HCT116 (cell line): Measurements from ENCODE around the gene TMEM203. TPM values are rescaled to one million over a fixed set of nuclear protein-coding genes. Genes with fewer than 3 reads are reported as not detected.

Experiments
- ATAC-seq: fragments of 200-7000 bp; cut with Tn5 transposase; 2 replicates; pipeline ENCODE4 v1.9.1; 2020; ENCODE audit warnings: mild to moderate bottlenecking, moderate library complexity
- BruUV-seq: library from RNA; stranded (reverse); fragments of 400-500 nt; replicated peaks from 2 replicates; lab custom pipeline; 2021; lab: Mats Ljungman, UMichigan
- CTCF ChIA-PET: fragments of 300-600 bp; sonication (Branson Sonifier 250); formaldehyde crosslinking; loops from one replicate; lab custom pipeline; 2021; ENCODE audit warnings: antibody characterized with exemption; lab: Charles Lee
- POLR2A ChIA-PET: fragments of 300-600, 350-600 bp; sonication (Branson Sonifier 250); formaldehyde crosslinking; loops from one replicate; lab custom pipeline; 2021; ENCODE audit warnings: antibody characterized with exemption; lab: Charles Lee
- RAD21 ChIA-PET, 2 experiments: fragments of 300-600 bp; sonication (Branson Sonifier 250); formaldehyde crosslinking; loops; one replicate each; lab custom pipeline; 2023; ENCODE audit warnings: low total read pairs in 2 of 2; ENCODE audit not compliant: uncharacterized antibody in 2 of 2, unreplicated experiment in 2 of 2, low non-redundant PET in 1 of 2; lab: Charles Lee
- DNase-seq: peaks from one replicate; pipeline ENCODE4 v3.0.0-alpha.2; 2010; ENCODE audit warnings: low read depth, low spot score
- H2AFZ ChIP-seq: fragments of 200-600 bp; shearing (Covaris generic), sonication (generic); 2 replicates; pipeline ENCODE4 v1.6.1; 2017; ENCODE audit warnings: low read depth, mixed run types, mixed read lengths, antibody characterized with exemption, low read length; ENCODE audit not compliant: poor library complexity, severe bottlenecking
- H3K27ac ChIP-seq: 2 replicates; pipeline ENCODE4 v1.5.1; 2012; ENCODE audit warnings: low read depth, low read length
- H3K27me3 ChIP-seq: fragments of 200-600 bp; sonication (generic); 2 replicates; pipeline ENCODE4 v1.6.1; 2016; ENCODE audit warnings: mixed run types, low read length, mixed read lengths; ENCODE audit not compliant: insufficient read depth
- H3K36me3 ChIP-seq, 2 experiments: fragments of 200-500 bp in 1 of 2; fragments of 200-600 bp in 1 of 2; sonication (Bioruptor generic) in 1 of 2; sonication (generic) in 1 of 2; 2 replicates each; pipeline versions ENCODE4 v1.5.1 to v1.6.1; 2014 to 2016; ENCODE audit warnings: low read length in 2 of 2, inconsistent platforms in 1 of 2, mixed read lengths in 1 of 2, mixed run types in 1 of 2; ENCODE audit not compliant: insufficient read depth in 2 of 2, control insufficient read depth in 1 of 2
- H3K4me1 ChIP-seq, 2 experiments: fragments of 200-600 bp in 1 of 2; sonication (generic) in 1 of 2; 2 replicates each; pipeline versions ENCODE4 v1.5.1 to v1.6.1; 2012 to 2017; ENCODE audit warnings: low read length in 2 of 2, inconsistent platforms in 1 of 2, mild to moderate bottlenecking in 1 of 2, mixed read lengths in 1 of 2, mixed run types in 1 of 2, moderate library complexity in 1 of 2; ENCODE audit not compliant: insufficient read depth in 2 of 2, control insufficient read depth in 1 of 2
- H3K4me2 ChIP-seq: fragments of 200-600 bp; sonication (generic); 2 replicates; pipeline ENCODE4 v1.6.1; 2017; ENCODE audit warnings: mixed run types, low read length, mixed read lengths
- H3K4me3 ChIP-seq, 2 experiments: fragments of 200-600 bp in 1 of 2; sonication (generic) in 1 of 2; replicated peaks in 1 of 2; 2 replicates each; pipeline ENCODE4 v1.5.1; 2011 to 2016; ENCODE audit warnings: low read length in 2 of 2, control low read depth in 1 of 2, low read depth in 1 of 2, mild to moderate bottlenecking in 1 of 2, mixed read lengths in 1 of 2, mixed run types in 1 of 2
- H3K79me2 ChIP-seq: fragments of 200-600 bp; sonication (generic); 2 replicates; pipeline ENCODE4 v1.6.1; 2017; ENCODE audit warnings: mild to moderate bottlenecking, mixed run types, low read length, moderate library complexity, mixed read lengths; ENCODE audit not compliant: insufficient read depth
- H3K9ac ChIP-seq: fragments of 200-600 bp; sonication (generic); 2 replicates; pipeline ENCODE4 v1.6.1; 2016; ENCODE audit warnings: low read length, mixed read lengths
- H3K9me2 ChIP-seq: fragments of 200-600 bp; sonication (generic), shearing (Covaris generic); 2 replicates; pipeline ENCODE4 v1.6.1; 2017; ENCODE audit warnings: mixed run types, mild to moderate bottlenecking, moderate library complexity; ENCODE audit not compliant: insufficient read depth
- H3K9me3 ChIP-seq, 2 experiments: fragments of 200-500 bp in 1 of 2; fragments of 200-600 bp in 1 of 2; sonication (Bioruptor generic) in 1 of 2; sonication (generic) in 1 of 2; 2 replicates each; pipeline ENCODE4 v1.6.1; 2014 to 2017; ENCODE audit warnings: low read length in 2 of 2, mixed read lengths in 2 of 2, inconsistent platforms in 1 of 2, low read depth in 1 of 2, mild to moderate bottlenecking in 1 of 2, mixed run types in 1 of 2, moderate library complexity in 1 of 2; ENCODE audit not compliant: control insufficient read depth in 1 of 2, insufficient read depth in 1 of 2
- H4K20me1 ChIP-seq: fragments of 200-600 bp; sonication (generic), shearing (Covaris generic); 2 replicates; pipeline ENCODE4 v1.6.1; 2017; ENCODE audit warnings: mixed run types, mild to moderate bottlenecking, moderate library complexity; ENCODE audit not compliant: insufficient read depth
- CEBPB ChIP-seq: IDR thresholded peaks from 2 replicates; pipeline ENCODE4 v1.6.1; 2012; ENCODE audit warnings: low read depth
- ELF1 ChIP-seq: IDR thresholded peaks from 2 replicates; pipeline ENCODE4 v1.6.1; 2012; ENCODE audit warnings: low read depth, borderline replicate concordance
- EZH2 ChIP-seq: fragments of 200-600 bp; sonication (generic); IDR thresholded peaks from 2 replicates; pipeline ENCODE4 v1.6.1; 2017; ENCODE audit warnings: antibody characterized with exemption, mixed run types
- EZH2phosphoT487 ChIP-seq: fragments of 200-600 bp; IDR thresholded peaks from 2 replicates; pipeline ENCODE4 v1.6.1; 2018; ENCODE audit warnings: antibody characterized with exemption, borderline replicate concordance
- FOSL1 ChIP-seq: IDR thresholded peaks from 2 replicates; pipeline ENCODE4 v1.6.1; 2012; ENCODE audit warnings: low read depth
- JUND ChIP-seq: IDR thresholded peaks from 2 replicates; pipeline ENCODE4 v1.6.1; 2012
- POLR2A ChIP-seq: IDR thresholded peaks from 2 replicates; pipeline ENCODE4 v1.7.0; 2011; ENCODE audit warnings: borderline replicate concordance; ENCODE audit not compliant: insufficient read depth, insufficient read length; ENCODE audit errors: extremely low read depth
- POLR2AphosphoS5 ChIP-seq: IDR thresholded peaks from 2 replicates; pipeline ENCODE4 v1.6.1; 2011; ENCODE audit warnings: mild to moderate bottlenecking, low read depth, low read length, moderate library complexity
- REST ChIP-seq: IDR thresholded peaks from 2 replicates; pipeline ENCODE4 v1.6.1; 2012; ENCODE audit warnings: low read depth
- SIN3A ChIP-seq: IDR thresholded peaks from 2 replicates; pipeline ENCODE4 v1.6.1; 2012; ENCODE audit warnings: low read depth
- YY1 ChIP-seq: IDR thresholded peaks from 2 replicates; pipeline ENCODE4 v1.6.1; 2011; ENCODE audit warnings: low read length, low read depth, moderate library complexity, mild to moderate bottlenecking; ENCODE audit not compliant: insufficient replicate concordance; ENCODE audit errors: extremely low read depth
- ZBTB33 ChIP-seq: IDR thresholded peaks from 2 replicates; pipeline ENCODE4 v1.6.1; 2011; ENCODE audit warnings: mild to moderate bottlenecking, low read length, moderate library complexity; ENCODE audit not compliant: insufficient replicate concordance; ENCODE audit errors: extremely low read depth
- ZFX ChIP-seq: fragments of 450-650 bp; IDR thresholded peaks from 2 replicates; pipeline ENCODE4 v1.6.1; 2017
- intact Hi-C: fragments of 100-400 bp; cut with micrococcal nuclease; formaldehyde crosslinking; loops from 2 replicates; pipeline ENCODE4 v1.10.0; 2022
- total RNA-seq: library from RNA; stranded (reverse); gene quantifications from one replicate; pipeline ENCODE4 v1.2.1, GENCODE V29; 2021; ENCODE audit not compliant: unreplicated experiment
- TF ChIP-seq, protein P1 (sequence below): IDR thresholded peaks from 2 replicates; pipeline ENCODE4 v1.6.1; 2012

The TMEM203 gene
- total RNA-seq, 1 experiment from 2014 or later = 45.0 TPM

DNA sequence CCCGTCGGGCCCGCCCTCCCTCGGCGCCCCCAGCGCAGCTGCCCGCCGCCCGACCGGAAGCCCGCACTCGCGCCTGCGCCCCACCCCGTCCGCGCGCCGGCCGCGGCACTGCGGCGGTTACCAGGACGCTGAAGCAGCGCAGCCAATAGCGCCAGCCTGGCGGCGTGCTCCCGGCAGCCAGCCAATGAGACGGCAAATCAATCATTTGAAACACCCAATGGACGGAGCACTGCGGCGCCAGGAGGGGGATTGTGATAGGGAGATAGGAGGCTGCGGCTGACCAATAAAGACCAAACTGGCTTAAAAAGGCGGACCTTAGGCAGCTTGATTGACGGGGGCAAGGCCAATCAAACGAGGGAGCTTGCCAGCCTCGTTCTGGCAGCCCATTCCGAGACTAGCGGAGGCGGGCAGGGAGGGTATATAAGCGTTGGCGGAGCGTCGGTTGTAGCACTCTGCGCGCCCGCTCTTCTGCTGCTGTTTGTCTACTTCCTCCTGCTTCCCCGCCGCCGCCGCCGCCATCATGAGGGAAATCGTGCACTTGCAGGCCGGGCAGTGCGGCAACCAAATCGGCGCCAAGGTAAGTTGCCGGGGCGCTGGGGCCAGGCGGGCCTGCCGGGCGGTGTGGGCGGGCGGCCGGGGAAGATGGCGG, 35.5 kb upstream of the TMEM203 start, which contains the start of gene TUBB4B (continued):
- TF ChIP-seq REST = no peak
- TF ChIP-seq YY1 = peak; percentile 87
- peak; percentile 98 for TF ChIP-seq POLR2A
- no peak for TF ChIP-seq ZFX
- no peak for TF ChIP-seq EZH2
- TF ChIP-seq ELF1 = no peak

DNA sequence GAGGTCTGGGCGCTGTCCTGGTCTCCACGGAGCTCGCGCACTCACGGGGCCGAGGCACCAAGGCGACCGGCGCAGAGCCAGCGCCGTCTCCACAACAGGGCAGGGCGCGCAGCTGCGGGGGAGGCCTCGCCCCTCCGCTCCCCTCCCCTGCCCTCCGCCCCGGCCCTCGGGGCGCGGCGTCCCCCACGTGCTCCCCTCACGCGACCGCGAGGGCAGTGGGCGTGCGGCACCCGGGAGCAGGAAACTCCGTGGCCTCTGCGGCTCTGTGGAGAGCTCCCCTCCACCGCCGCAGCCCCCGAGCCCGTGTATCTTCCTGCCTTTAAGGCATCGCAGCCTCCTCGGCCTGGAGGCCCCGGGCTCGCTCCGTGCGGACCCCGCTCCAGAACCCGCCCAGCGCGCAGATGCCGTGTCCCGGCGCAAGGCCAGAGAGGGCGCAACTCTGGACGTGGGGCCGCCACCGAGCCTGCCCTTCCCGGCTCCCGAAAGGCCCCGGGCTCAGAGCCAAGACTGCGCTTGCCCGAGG, 34.9 kb upstream of the TMEM203 start:
- Histone ChIP-seq H2AFZ (no peak overlapping the region), H3K9me3 (no peaks in the 10 kb centered on the region), H3K27ac (peak overlapping the region; percentile 100), H3K9ac (peak overlapping the region; percentile 97), H3K4me3 (peak overlapping the region; percentile 69 to 73), H3K9me2 (no peaks in the 10 kb centered on the region), H3K36me3 (peaks cover 11 to 21% of the 10 kb centered on the region in 2 experiments), H4K20me1 (peaks cover 21% of the 10 kb centered on the region; the same call in 1 of the 2 replicates), H3K79me2 (peaks cover 40% of the 10 kb centered on the region), H3K4me2 (peak overlapping the region; percentile 79), H3K27me3 (no peaks in the 10 kb centered on the region), H3K4me1 (peaks cover 31 to 61% of the 10 kb centered on the region in 2 experiments)
- CTCF ChIA-PET = interaction anchor here (1.0 to 1.9 kb wide), 5 partner anchors 14 to 211 kb away, joined by 3 to 10 read pairs (median 5); partner anchors contain the start of gene MAN1B1
- POLR2A ChIA-PET = interaction anchor here (0.6 to 1.9 kb wide), 30 partner anchors 9 to 292 kb away, joined by 3 to 39 read pairs (median 5); partner anchors contain the start of genes ANAPC2, DPP7, ENTPD2 and ENTPD8
- BruUV-seq = no TSS peak
- no peak for DNase-seq
- intact Hi-C loops = no loop called here
- RAD21 ChIA-PET = no interaction called here
- peak; percentile 37 for ATAC-seq
- TF ChIP-seq, protein P1, sequence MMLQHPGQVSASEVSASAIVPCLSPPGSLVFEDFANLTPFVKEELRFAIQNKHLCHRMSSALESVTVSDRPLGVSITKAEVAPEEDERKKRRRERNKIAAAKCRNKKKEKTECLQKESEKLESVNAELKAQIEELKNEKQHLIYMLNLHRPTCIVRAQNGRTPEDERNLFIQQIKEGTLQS = no peak
- TF ChIP-seq ZBTB33 (no peak), FOSL1 (no peak), EZH2phosphoT487 (no peak), REST (no peak), POLR2AphosphoS5 (peak; percentile 64), JUND (no peak), YY1 (peak; percentile 25), ZFX (peak; percentile 97), SIN3A (no peak), CEBPB (no peak), EZH2 (no peak)
